Endodermal cell (in vitro differentiated cells): ENCODE results near the gene LILRA6. TPM values are rescaled to one million over a fixed set of nuclear protein-coding genes. Genes with fewer than 3 reads are reported as not detected.
"Not testable (repeated sequence)": the region's sequence is repeated elsewhere in the genome, so short reads cannot be mapped to it uniquely, and the experiment has no call there.

Experiments used
- DNase-seq: peaks from one replicate; pipeline ENCODE4 v3.0.0-alpha.2; 2017
- H3K27ac ChIP-seq: 2 replicates; pipeline ENCODE4 v1.5.1; 2013; ENCODE audit warnings: mild to moderate bottlenecking, low read depth, low read length, moderate library complexity
- H3K27me3 ChIP-seq: 2 replicates; pipeline ENCODE4 v1.6.1; 2013; ENCODE audit warnings: mild to moderate bottlenecking, low read length, moderate library complexity; ENCODE audit not compliant: insufficient read depth, control insufficient read depth, poor library complexity, severe bottlenecking
- H3K36me3 ChIP-seq: 2 replicates; pipeline ENCODE4 v1.7.0; 2013; ENCODE audit warnings: mild to moderate bottlenecking, low read length, moderate library complexity; ENCODE audit not compliant: control insufficient read depth, insufficient read depth
- H3K4me1 ChIP-seq: one replicate; pipeline ENCODE4 v1.7.0; 2013; ENCODE audit warnings: low read length; ENCODE audit not compliant: control insufficient read depth, insufficient read depth
- H3K4me3 ChIP-seq: 2 replicates; pipeline ENCODE4 v1.5.1; 2013; ENCODE audit warnings: mild to moderate bottlenecking, low read length, moderate library complexity
- H3K9ac ChIP-seq: 2 replicates; pipeline ENCODE4 v1.6.1; 2013; ENCODE audit warnings: mild to moderate bottlenecking, low read length, moderate library complexity; ENCODE audit not compliant: poor library complexity, severe bottlenecking; ENCODE audit errors: extremely low read depth
- H3K9me3 ChIP-seq: 2 replicates; pipeline ENCODE4 v1.6.1; 2013; ENCODE audit warnings: mild to moderate bottlenecking, low read length, moderate library complexity; ENCODE audit not compliant: control insufficient read depth
- H3K27ac Mint-ChIP-seq: 2 replicates; pipeline ENCODE4 v1.8.0; 2020; ENCODE audit warnings: mixed read lengths
- H3K27me3 Mint-ChIP-seq: 2 replicates; pipeline ENCODE4 v1.8.0; 2021; ENCODE audit warnings: mild to moderate bottlenecking, mixed read lengths; ENCODE audit not compliant: insufficient read depth
- H3K36me3 Mint-ChIP-seq: 2 replicates; pipeline ENCODE4 v1.8.0; 2020; ENCODE audit warnings: low read depth, mixed read lengths
- H3K4me1 Mint-ChIP-seq: 2 replicates; pipeline ENCODE4 v1.8.0; 2020; ENCODE audit warnings: mixed read lengths
- H3K4me3 Mint-ChIP-seq: 2 replicates; pipeline ENCODE4 v1.8.0; 2020; ENCODE audit warnings: mild to moderate bottlenecking, moderate library complexity, mixed read lengths
- H3K9me3 Mint-ChIP-seq: 2 replicates; pipeline ENCODE4 v1.8.0; 2020; ENCODE audit warnings: mild to moderate bottlenecking, mixed read lengths
- WGBS, 2 experiments: methylation state at CpG; one replicate each; pipeline versions ENCODE4 v1.1.5 to v1.1.7; 2013; ENCODE audit warnings: missing lambda C conversion rate in 2 of 2, mixed read lengths in 1 of 2; ENCODE audit not compliant: insufficient coverage in 1 of 2, insufficient read length in 1 of 2; 5-methylcytosine and 5-hydroxymethylcytosine counted together
- total RNA-seq, 2 donors: library from RNA; stranded (reverse); fragmentation: NEBNext Ultra II Directional in 1 of 2; extraction: Animal tissue kit (Norgen Biotek cat#: 25700) in 1 of 2; gene quantifications; 2 replicates in 1 of 2; 3 replicates in 1 of 2; pipeline ENCODE4 v1.2.1, GENCODE V29; 2021
- TF ChIP-seq, protein P1 (sequence below): fragments of 200-600 bp; sonication (generic); conservative IDR thresholded peaks from 2 replicates; pipeline ENCODE4 v1.5.0; 2021; ENCODE audit warnings: antibody characterized with exemption, mild to moderate bottlenecking

LILRA6 gene
- total RNA-seq, 2 donors from 2014 or later, result not detected

DNA sequence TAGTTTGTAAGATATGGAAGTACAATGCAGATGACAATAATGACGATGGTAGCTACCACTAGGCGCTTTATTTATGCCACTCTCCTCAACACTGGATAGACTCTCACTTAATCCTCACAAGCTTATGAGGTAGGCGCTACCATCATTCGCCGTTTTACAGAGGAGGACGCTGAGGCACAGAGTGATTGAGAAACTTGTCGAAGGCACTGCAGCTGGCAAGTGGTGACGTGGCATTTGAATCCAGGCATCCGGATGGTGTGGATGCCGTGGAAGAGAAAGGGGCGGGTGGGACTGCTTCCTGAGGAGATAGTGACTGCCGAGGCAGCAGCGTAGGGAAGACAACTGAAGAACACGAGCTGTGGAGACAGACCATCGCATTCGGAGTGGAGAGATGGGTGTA, 43.2 kb downstream of the LILRA6 start:
- Histone ChIP-seq H3K27ac (no peak overlapping the region), H3K4me1 (peaks cover 7% of the 10 kb centered on the region), H3K36me3 (peaks cover 52% of the 10 kb centered on the region), H3K9me3 (no peaks in the 10 kb centered on the region), H3K27me3 (no peaks in the 10 kb centered on the region), H3K9ac (no peak overlapping the region), H3K4me3 (no peak overlapping the region)
- H3K9me3 Mint-ChIP-seq, result no peaks in the 10 kb centered on the region
- peaks cover 57% of the 10 kb centered on the region for H3K36me3 Mint-ChIP-seq
- 96 to 97% methylated on average over 16 of the region's 16 CpGs for WGBS, 2 experiments
- H3K27ac Mint-ChIP-seq, result peak overlapping the region; percentile 86
- no peaks in the 10 kb centered on the region for H3K27me3 Mint-ChIP-seq
- peaks cover 26% of the 10 kb centered on the region for H3K4me1 Mint-ChIP-seq
- TF ChIP-seq, protein P1, sequence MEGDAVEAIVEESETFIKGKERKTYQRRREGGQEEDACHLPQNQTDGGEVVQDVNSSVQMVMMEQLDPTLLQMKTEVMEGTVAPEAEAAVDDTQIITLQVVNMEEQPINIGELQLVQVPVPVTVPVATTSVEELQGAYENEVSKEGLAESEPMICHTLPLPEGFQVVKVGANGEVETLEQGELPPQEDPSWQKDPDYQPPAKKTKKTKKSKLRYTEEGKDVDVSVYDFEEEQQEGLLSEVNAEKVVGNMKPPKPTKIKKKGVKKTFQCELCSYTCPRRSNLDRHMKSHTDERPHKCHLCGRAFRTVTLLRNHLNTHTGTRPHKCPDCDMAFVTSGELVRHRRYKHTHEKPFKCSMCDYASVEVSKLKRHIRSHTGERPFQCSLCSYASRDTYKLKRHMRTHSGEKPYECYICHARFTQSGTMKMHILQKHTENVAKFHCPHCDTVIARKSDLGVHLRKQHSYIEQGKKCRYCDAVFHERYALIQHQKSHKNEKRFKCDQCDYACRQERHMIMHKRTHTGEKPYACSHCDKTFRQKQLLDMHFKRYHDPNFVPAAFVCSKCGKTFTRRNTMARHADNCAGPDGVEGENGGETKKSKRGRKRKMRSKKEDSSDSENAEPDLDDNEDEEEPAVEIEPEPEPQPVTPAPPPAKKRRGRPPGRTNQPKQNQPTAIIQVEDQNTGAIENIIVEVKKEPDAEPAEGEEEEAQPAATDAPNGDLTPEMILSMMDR, result no peak
- no peak for DNase-seq
- H3K4me3 Mint-ChIP-seq, result peak overlapping the region; percentile 93

DNA sequence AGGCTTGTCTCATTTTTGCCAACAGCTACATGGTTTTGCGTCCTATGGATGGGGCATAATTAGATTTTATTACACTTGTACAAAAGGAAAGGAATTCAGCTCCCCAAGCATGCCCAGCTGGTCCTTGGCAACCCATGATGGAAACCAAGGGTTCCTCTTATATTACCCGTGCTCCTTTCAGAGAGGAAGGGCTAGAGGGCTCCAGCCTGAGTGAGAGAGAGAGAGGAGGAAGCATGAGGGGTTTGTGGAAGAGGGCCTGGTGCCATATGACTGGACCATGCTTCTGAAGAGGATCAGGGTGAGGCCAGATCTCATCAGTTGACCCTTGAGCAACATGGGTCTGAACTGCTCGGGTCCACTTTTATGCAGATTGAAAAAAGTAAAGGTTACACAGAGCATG, 45.5 kb downstream of the LILRA6 start:
- Histone ChIP-seq H3K9ac (no peak overlapping the region), H3K36me3 (peaks cover 48% of the 10 kb centered on the region), H3K27ac (no peak overlapping the region), H3K9me3 (no peaks in the 10 kb centered on the region), H3K4me1 (no peaks in the 10 kb centered on the region), H3K4me3 (no peak overlapping the region), H3K27me3 (no peaks in the 10 kb centered on the region)
- peaks cover 54% of the 10 kb centered on the region for H3K36me3 Mint-ChIP-seq
- no peak for DNase-seq
- peaks cover 11% of the 10 kb centered on the region for H3K4me1 Mint-ChIP-seq
- H3K9me3 Mint-ChIP-seq, result no peaks in the 10 kb centered on the region
- TF ChIP-seq, protein P1, result no peak
- H3K4me3 Mint-ChIP-seq, result no peak overlapping the region
- H3K27ac Mint-ChIP-seq, result no peak overlapping the region
- 60 to 90% methylated on average over 1 to 3 of the region's 3 CpGs for WGBS, 2 experiments
- H3K27me3 Mint-ChIP-seq, result no peaks in the 10 kb centered on the region

DNA sequence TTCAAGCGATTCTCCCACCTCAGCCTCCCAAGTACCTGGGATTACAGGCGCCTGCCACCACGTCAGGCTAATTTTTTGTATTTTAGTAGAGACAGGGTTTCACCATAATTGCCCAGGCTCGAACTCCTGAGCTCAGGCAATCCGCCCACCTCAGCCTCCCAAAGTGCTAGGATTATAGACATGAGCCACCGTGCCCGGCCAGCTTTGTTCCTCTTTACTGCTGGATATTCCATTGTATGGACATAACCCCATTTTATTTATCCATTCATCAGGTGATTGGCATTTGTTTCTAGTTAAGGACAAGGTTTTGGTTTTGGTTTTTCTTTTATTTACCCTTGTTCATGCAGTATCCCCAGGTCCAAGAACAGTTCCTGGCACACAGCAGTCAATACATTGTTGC, 46.1 kb downstream of the LILRA6 start:
- Mint-ChIP-seq H3K27me3 (no peaks in the 10 kb centered on the region), H3K4me3 (no peak overlapping the region), H3K27ac (no peak overlapping the region), H3K4me1 (peaks cover 11% of the 10 kb centered on the region), H3K9me3 (no peaks in the 10 kb centered on the region), H3K36me3 (peaks cover 52% of the 10 kb centered on the region)
- Histone ChIP-seq H3K9me3 (no peaks in the 10 kb centered on the region), H3K27ac (no peak overlapping the region), H3K4me3 (no peak overlapping the region), H3K27me3 (no peaks in the 10 kb centered on the region), H3K36me3 (peaks cover 42% of the 10 kb centered on the region), H3K9ac (no peak overlapping the region), H3K4me1 (no peaks in the 10 kb centered on the region)
- no peak for DNase-seq
- TF ChIP-seq, protein P1, result no peak
- WGBS, 2 experiments, result 88 to 97% methylated on average over 4 to 7 of the region's 7 CpGs

DNA sequence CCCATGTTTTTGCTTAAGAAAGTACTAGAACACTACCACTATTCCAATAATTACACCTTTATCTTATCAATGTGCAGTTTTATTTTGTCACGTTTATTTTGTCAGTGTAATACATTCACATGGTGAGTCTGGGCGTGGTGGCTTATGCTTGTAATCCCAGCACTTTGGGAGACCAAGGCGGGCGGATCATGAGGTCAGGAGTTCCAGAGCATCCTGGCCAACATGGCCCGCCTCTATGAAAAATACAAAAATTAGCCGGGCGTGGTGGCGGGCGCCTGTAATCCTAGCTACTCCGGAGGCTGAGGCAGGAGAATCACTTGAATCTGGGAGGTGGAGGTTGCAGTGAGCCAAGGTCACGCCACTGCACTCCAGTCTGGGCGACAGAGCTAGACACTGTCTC, 48.1 kb downstream of the LILRA6 start:
- H3K27ac Mint-ChIP-seq, H3K27me3 Mint-ChIP-seq, H3K9me3 Mint-ChIP-seq, H3K4me3 Mint-ChIP-seq, H3K4me1 Mint-ChIP-seq, DNase-seq, H3K9ac ChIP-seq, H3K27me3 ChIP-seq, H3K4me1 ChIP-seq, H3K4me3 ChIP-seq, H3K27ac ChIP-seq, H3K9me3 ChIP-seq: not testable (repeated sequence)
- WGBS, 2 experiments, result 92 to 94% methylated on average over 8 to 12 of the region's 12 CpGs
- peaks cover 36% of the 10 kb centered on the region for H3K36me3 ChIP-seq
- H3K36me3 Mint-ChIP-seq, result peaks cover 44% of the 10 kb centered on the region
